ENCODE measurements around the gene SAXO2. TPM values are rescaled to one million over a fixed set of nuclear protein-coding genes. Genes with fewer than 3 reads are reported as not detected.
"Not testable (repeated sequence)": the region's sequence is repeated elsewhere in the genome, so short reads cannot be mapped to it uniquely, and the experiment has no call there.

SAXO2 gene
- total and polyA plus RNA-seq, 2 donors (not counting 1 experiment from before 2014, with no cell fraction given): 2.5 to 30.2 TPM

DNA sequence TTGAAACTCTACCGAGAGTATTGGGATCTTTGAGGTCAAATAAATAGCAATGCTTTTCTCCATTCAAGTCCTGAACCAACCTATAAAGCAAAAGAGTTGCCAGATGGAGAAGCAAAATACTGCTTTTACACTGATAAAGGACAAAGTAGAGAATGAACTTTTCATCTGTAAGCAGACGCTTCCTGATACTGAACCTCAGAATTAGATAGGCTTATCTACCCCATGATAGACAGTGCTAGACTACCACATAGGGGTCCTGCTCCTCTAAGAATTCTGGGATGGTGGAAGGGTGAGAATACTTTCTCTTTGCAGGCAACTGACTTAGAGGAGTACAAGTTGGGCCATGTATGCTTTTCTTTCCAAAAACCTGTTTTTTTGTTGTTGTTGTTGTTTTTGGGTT, 9.5 kb downstream of the SAXO2 start:
- no peak overlapping the region for H3K9ac ChIP-seq (ENCODE audit: low read length)
- peaks cover 12% of the 10 kb centered on the region for H3K27me3 Mint-ChIP-seq
- ChIA-PET POLR2A (no interaction called here), CTCF (interaction anchor here (0.7 kb wide), 1 partner anchor 265 kb away, joined by 3 read pairs; no protein-coding TSS in a partner anchor)
- peaks cover 0 to 2% (median 2%) of the 10 kb centered on the region in 3 donors for H3K9me3 ChIP-seq (ENCODE audit: control extremely low read depth in 1 of 3, control insufficient read depth in 2 of 3, insufficient read depth in 1 of 3, low read length in 2 of 3)
- H3K4me1 ChIP-seq (ENCODE audit: control insufficient read depth in 2 of 2, insufficient read depth in 2 of 2, low read length in 2 of 2): peaks cover 5 to 14% of the 10 kb centered on the region in 2 donors
- no peaks in the 10 kb centered on the region for H3K79me2 ChIP-seq (ENCODE audit: control insufficient read depth, insufficient read depth, low read length)
- no peak overlapping the region for H2AFZ ChIP-seq (ENCODE audit: insufficient read depth, low read depth, low read length, poor library complexity, severe bottlenecking)
- H3K4me3 ChIP-seq (ENCODE audit: control extremely low read depth in 1 of 5, extremely low read depth in 1 of 5, insufficient read depth in 1 of 5, low read depth in 2 of 5, low read length in 4 of 5): no peak overlapping the region
- TF ChIP-seq, protein P1, sequence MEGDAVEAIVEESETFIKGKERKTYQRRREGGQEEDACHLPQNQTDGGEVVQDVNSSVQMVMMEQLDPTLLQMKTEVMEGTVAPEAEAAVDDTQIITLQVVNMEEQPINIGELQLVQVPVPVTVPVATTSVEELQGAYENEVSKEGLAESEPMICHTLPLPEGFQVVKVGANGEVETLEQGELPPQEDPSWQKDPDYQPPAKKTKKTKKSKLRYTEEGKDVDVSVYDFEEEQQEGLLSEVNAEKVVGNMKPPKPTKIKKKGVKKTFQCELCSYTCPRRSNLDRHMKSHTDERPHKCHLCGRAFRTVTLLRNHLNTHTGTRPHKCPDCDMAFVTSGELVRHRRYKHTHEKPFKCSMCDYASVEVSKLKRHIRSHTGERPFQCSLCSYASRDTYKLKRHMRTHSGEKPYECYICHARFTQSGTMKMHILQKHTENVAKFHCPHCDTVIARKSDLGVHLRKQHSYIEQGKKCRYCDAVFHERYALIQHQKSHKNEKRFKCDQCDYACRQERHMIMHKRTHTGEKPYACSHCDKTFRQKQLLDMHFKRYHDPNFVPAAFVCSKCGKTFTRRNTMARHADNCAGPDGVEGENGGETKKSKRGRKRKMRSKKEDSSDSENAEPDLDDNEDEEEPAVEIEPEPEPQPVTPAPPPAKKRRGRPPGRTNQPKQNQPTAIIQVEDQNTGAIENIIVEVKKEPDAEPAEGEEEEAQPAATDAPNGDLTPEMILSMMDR (IDR thresholded peaks at IDR 0.05): no peak
- TF ChIP-seq EZH2 (IDR thresholded peaks at IDR 0.05; ENCODE audit: borderline replicate concordance, insufficient read depth, low read depth, low read length, poor library complexity, severe bottlenecking): no peak
- H3K4me2 ChIP-seq (replicated peaks; ENCODE audit: low read depth, low read length, poor library complexity, severe bottlenecking): no peak overlapping the region
- peaks cover 5% of the 10 kb centered on the region for H3K4me1 Mint-ChIP-seq
- WGBS (ENCODE audit: insufficient coverage): no CpG with 5 or more reads among the region's 2 CpGs
- no peaks in the 10 kb centered on the region for H4K20me1 ChIP-seq (ENCODE audit: control insufficient read depth, insufficient read depth, low read length, poor library complexity, severe bottlenecking)
- no peaks in the 10 kb centered on the region for H3K36me3 ChIP-seq (replicated peaks in 1 of 2; ENCODE audit: control extremely low read depth in 1 of 2, control insufficient read depth in 1 of 2, extremely low read depth in 1 of 2, insufficient read depth in 2 of 2, low read length in 1 of 2)
- no peak overlapping the region for H3K27ac ChIP-seq (ENCODE audit: low read length in 2 of 2)
- no peaks in the 10 kb centered on the region for H3K27me3 ChIP-seq (replicated peaks in 1 of 4; ENCODE audit: control extremely low read depth in 1 of 4, control insufficient read depth in 3 of 4, insufficient read depth in 4 of 4, low read length in 3 of 4)
- no peak overlapping the region for H3K27ac Mint-ChIP-seq
- H3K9me3 Mint-ChIP-seq (ENCODE audit: insufficient read depth): peaks cover 5% of the 10 kb centered on the region
- intact Hi-C loops (cut with micrococcal nuclease): no loop called here
- H3K4me3 Mint-ChIP-seq: no peak overlapping the region
- DNase-seq (no peak), ATAC-seq (ENCODE audit: low read depth) (no peak)

DNA sequence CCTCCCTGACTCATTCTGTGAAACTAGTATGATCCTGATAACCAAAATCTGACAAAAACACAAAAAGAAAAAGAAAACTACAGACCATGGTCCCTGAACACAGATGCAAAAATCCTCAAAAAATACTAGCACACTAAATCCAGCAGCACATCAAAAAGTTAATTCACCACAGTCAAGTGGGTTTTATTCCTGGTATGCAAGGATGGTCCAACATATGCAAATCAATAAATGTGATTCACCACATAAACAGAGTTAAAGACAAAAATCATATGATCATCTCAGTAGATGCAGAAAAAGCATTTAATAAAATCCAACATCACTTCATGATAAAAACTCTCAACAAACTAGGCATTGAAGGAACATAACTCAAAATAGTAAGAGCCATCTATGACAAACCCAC, 12.8 kb downstream of the SAXO2 start:
- H3K36me3 ChIP-seq (replicated peaks in 1 of 2; ENCODE audit: control extremely low read depth in 1 of 2, control insufficient read depth in 1 of 2, extremely low read depth in 1 of 2, insufficient read depth in 2 of 2, low read length in 1 of 2): no peaks in the 10 kb centered on the region
- intact Hi-C loops (cut with micrococcal nuclease): no loop called here
- Mint-ChIP-seq H3K4me1 (no peaks in the 10 kb centered on the region), H3K9me3 (ENCODE audit: insufficient read depth) (peaks cover 5% of the 10 kb centered on the region), H3K27me3 (peaks cover 12% of the 10 kb centered on the region), H3K27ac (no peak overlapping the region), H3K4me3 (no peak overlapping the region)
- H4K20me1 ChIP-seq (ENCODE audit: control insufficient read depth, insufficient read depth, low read length, poor library complexity, severe bottlenecking): no peaks in the 10 kb centered on the region
- no peak overlapping the region for H3K27ac ChIP-seq (ENCODE audit: low read length in 2 of 2)
- H3K4me2 ChIP-seq (replicated peaks; ENCODE audit: low read depth, low read length, poor library complexity, severe bottlenecking): no peak overlapping the region
- ATAC-seq (ENCODE audit: low read depth): no peak
- H3K79me2 ChIP-seq (ENCODE audit: control insufficient read depth, insufficient read depth, low read length): no peaks in the 10 kb centered on the region
- no peaks in the 10 kb centered on the region for H3K4me1 ChIP-seq (ENCODE audit: control insufficient read depth in 2 of 2, insufficient read depth in 2 of 2, low read length in 2 of 2)
- peaks cover 0 to 2% (median 2%) of the 10 kb centered on the region in 3 donors for H3K9me3 ChIP-seq (ENCODE audit: control extremely low read depth in 1 of 3, control insufficient read depth in 2 of 3, insufficient read depth in 1 of 3, low read length in 2 of 3)
- H3K9ac ChIP-seq (ENCODE audit: low read length): no peak overlapping the region
- TF ChIP-seq, protein P1 (IDR thresholded peaks at IDR 0.05): no peak
- TF ChIP-seq EZH2 (IDR thresholded peaks at IDR 0.05; ENCODE audit: borderline replicate concordance, insufficient read depth, low read depth, low read length, poor library complexity, severe bottlenecking): no peak
- no peaks in the 10 kb centered on the region for H3K27me3 ChIP-seq (replicated peaks in 1 of 4; ENCODE audit: control extremely low read depth in 1 of 4, control insufficient read depth in 3 of 4, insufficient read depth in 4 of 4, low read length in 3 of 4)
- H2AFZ ChIP-seq (ENCODE audit: insufficient read depth, low read depth, low read length, poor library complexity, severe bottlenecking): no peak overlapping the region
- ChIA-PET POLR2A (interaction anchor here (0.6 kb wide), 2 partner anchors 265 to 1028 kb away, joined by 4 to 9 read pairs; partner anchors contain the start of gene RPS17), CTCF (no interaction called here)
- no peak overlapping the region for H3K4me3 ChIP-seq (ENCODE audit: control extremely low read depth in 1 of 5, extremely low read depth in 1 of 5, insufficient read depth in 1 of 5, low read depth in 2 of 5, low read length in 4 of 5)
- no peak for DNase-seq

DNA sequence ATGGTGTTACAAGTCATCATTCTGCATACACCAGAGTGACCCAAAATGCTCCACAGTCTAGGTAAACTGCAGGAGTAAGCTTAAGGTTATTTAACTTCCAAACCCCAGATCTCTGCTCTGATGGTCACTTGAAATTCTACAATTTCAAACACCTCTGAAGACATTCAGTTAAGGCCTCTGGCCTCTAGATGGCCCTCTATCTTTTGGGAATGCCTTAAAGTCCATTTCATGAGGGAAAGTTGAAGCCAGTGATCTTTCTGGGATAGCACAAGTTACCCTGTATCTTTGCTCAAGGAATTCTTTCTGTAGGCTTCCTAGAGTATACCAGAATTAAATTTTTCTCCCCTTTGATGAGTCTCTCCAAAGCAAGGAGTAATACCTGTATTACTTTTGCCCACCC, 18.7 kb downstream of the SAXO2 start:
- H3K27ac Mint-ChIP-seq; H3K27ac ChIP-seq (ENCODE audit: low read length in 2 of 2); H3K9ac ChIP-seq (ENCODE audit: low read length); H3K36me3 ChIP-seq (replicated peaks in 1 of 2; ENCODE audit: control extremely low read depth in 1 of 2, control insufficient read depth in 1 of 2, extremely low read depth in 1 of 2, insufficient read depth in 2 of 2, low read length in 1 of 2); H3K27me3 Mint-ChIP-seq; H3K9me3 Mint-ChIP-seq (ENCODE audit: insufficient read depth); intact Hi-C loops (cut with micrococcal nuclease); H3K9me3 ChIP-seq (ENCODE audit: control extremely low read depth in 1 of 3, control insufficient read depth in 2 of 3, insufficient read depth in 1 of 3, low read length in 2 of 3); H3K4me1 Mint-ChIP-seq; H4K20me1 ChIP-seq (ENCODE audit: control insufficient read depth, insufficient read depth, low read length, poor library complexity, severe bottlenecking); H3K4me3 Mint-ChIP-seq; ATAC-seq (ENCODE audit: low read depth); DNase-seq; H3K4me3 ChIP-seq (ENCODE audit: control extremely low read depth in 1 of 5, extremely low read depth in 1 of 5, insufficient read depth in 1 of 5, low read depth in 2 of 5, low read length in 4 of 5); H3K4me2 ChIP-seq (replicated peaks; ENCODE audit: low read depth, low read length, poor library complexity, severe bottlenecking); H3K79me2 ChIP-seq (ENCODE audit: control insufficient read depth, insufficient read depth, low read length); H3K27me3 ChIP-seq (replicated peaks in 1 of 4; ENCODE audit: control extremely low read depth in 1 of 4, control insufficient read depth in 3 of 4, insufficient read depth in 4 of 4, low read length in 3 of 4); POLR2A ChIA-PET; H2AFZ ChIP-seq (ENCODE audit: insufficient read depth, low read depth, low read length, poor library complexity, severe bottlenecking); H3K4me1 ChIP-seq (ENCODE audit: control insufficient read depth in 2 of 2, insufficient read depth in 2 of 2, low read length in 2 of 2); CTCF ChIA-PET: not testable (repeated sequence)
